Neural cell (in vitro differentiated cells): ENCODE measurements around the gene CYB5A. TPM values are rescaled to one million over a fixed set of nuclear protein-coding genes. Genes with fewer than 3 reads are reported as not detected.

ENCODE experiments used
- H2AFZ ChIP-seq: fragments of 200-600, 300-800 bp; sonication (generic), shearing (Covaris generic); 2 replicates; pipeline ENCODE4 v1.6.0; 2014; ENCODE audit warnings: low read depth, mild to moderate bottlenecking, antibody characterized with exemption, low read length, moderate library complexity
- H3F3A ChIP-seq: fragments of 200-600 bp; shearing (Covaris generic); 2 replicates; pipeline ENCODE4 v1.6.1; 2016; ENCODE audit warnings: mild to moderate bottlenecking, moderate library complexity, mixed read lengths, antibody characterized with exemption, low read length; ENCODE audit not compliant: insufficient read depth, poor library complexity, severe bottlenecking
- H3K27ac ChIP-seq: fragments of 200-600, 300-800 bp; sonication (generic), shearing (Covaris generic); 2 replicates; pipeline ENCODE4 v1.5.1; 2014; ENCODE audit warnings: mild to moderate bottlenecking, low read length, moderate library complexity
- H3K27me3 ChIP-seq: fragments of 300-800, 200-600 bp; sonication (generic), shearing (Covaris generic); 2 replicates; pipeline ENCODE4 v1.6.0; 2014; ENCODE audit warnings: mild to moderate bottlenecking, low read depth, low read length, moderate library complexity; ENCODE audit not compliant: insufficient read depth
- H3K36me3 ChIP-seq: fragments of 300-800, 200-600 bp; sonication (generic), shearing (Covaris generic); 2 replicates; pipeline ENCODE4 v1.5.1; 2014; ENCODE audit warnings: mild to moderate bottlenecking, antibody characterized with exemption, low read length, moderate library complexity; ENCODE audit not compliant: insufficient read depth
- H3K4me2 ChIP-seq: fragments of 300-800, 200-600 bp; sonication (generic), shearing (Covaris generic); 2 replicates; pipeline ENCODE4 v1.6.0; 2014; ENCODE audit warnings: mild to moderate bottlenecking, low read length
- H3K4me3 ChIP-seq: fragments of 300-800, 200-600 bp; sonication (generic), shearing (Covaris generic); 2 replicates; pipeline ENCODE4 v1.5.1; 2014; ENCODE audit warnings: mild to moderate bottlenecking, low read length, moderate library complexity
- H3K79me2 ChIP-seq: fragments of 200-600 bp; shearing (Covaris generic); replicated peaks from 2 replicates; pipeline ENCODE4 v1.6.0; 2014; ENCODE audit warnings: mild to moderate bottlenecking, low read length, moderate library complexity; ENCODE audit not compliant: insufficient read depth
- H3K9ac ChIP-seq: fragments of 300-800, 200-600 bp; sonication (generic), shearing (Covaris generic); 2 replicates; pipeline ENCODE4 v1.6.1; 2016; ENCODE audit warnings: mild to moderate bottlenecking, low read length, mixed read lengths
- H3K9me2 ChIP-seq: fragments of 200-600 bp; shearing (Covaris generic); 2 replicates; pipeline ENCODE4 v1.6.1; 2016; ENCODE audit warnings: mild to moderate bottlenecking, low read length, mixed read lengths; ENCODE audit not compliant: insufficient read depth
- H3K9me3 ChIP-seq: fragments of 200-600, 300-800 bp; sonication (generic), shearing (Covaris generic); 2 replicates; pipeline ENCODE4 v1.6.1; 2016; ENCODE audit warnings: mild to moderate bottlenecking, mixed run types, low read length, moderate library complexity, mixed read lengths
- H4K20me1 ChIP-seq: fragments of 200-600 bp; shearing (Covaris generic); 2 replicates; pipeline ENCODE4 v1.6.1; 2016; ENCODE audit warnings: mild to moderate bottlenecking, mixed run types; ENCODE audit not compliant: insufficient read depth
- CTCF ChIP-seq: fragments of 450-650 bp; IDR thresholded peaks from 2 replicates; pipeline ENCODE4 v1.5.1; 2014; ENCODE audit warnings: antibody characterized with exemption, mild to moderate bottlenecking, moderate library complexity; ENCODE audit not compliant: poor library complexity, severe bottlenecking
- EP300 ChIP-seq: fragments of 450-650 bp; conservative IDR thresholded peaks from 2 replicates; pipeline ENCODE4 v1.6.1; 2014; ENCODE audit warnings: antibody characterized with exemption, mild to moderate bottlenecking, moderate library complexity; ENCODE audit not compliant: poor library complexity, severe bottlenecking
- EZH2 ChIP-seq: fragments of 200-600, 300-800 bp; shearing (Covaris generic), sonication (generic); IDR thresholded peaks from 2 replicates; pipeline ENCODE4 v1.6.1; 2014; ENCODE audit warnings: antibody characterized with exemption, low read length, borderline replicate concordance, mild to moderate bottlenecking; ENCODE audit not compliant: insufficient read depth, poor library complexity, severe bottlenecking
- MXI1 ChIP-seq: fragments of 450-650 bp; conservative IDR thresholded peaks from 2 replicates; pipeline ENCODE4 v1.6.1; 2014; ENCODE audit warnings: antibody characterized with exemption, mild to moderate bottlenecking; ENCODE audit not compliant: poor library complexity, severe bottlenecking
- POLR2AphosphoS5 ChIP-seq: IDR thresholded peaks from 2 replicates; pipeline ENCODE4 v1.6.1; 2012
- RAD21 ChIP-seq: fragments of 450-650 bp; conservative IDR thresholded peaks from 2 replicates; pipeline ENCODE4 v1.6.1; 2014; ENCODE audit warnings: antibody characterized with exemption, mild to moderate bottlenecking, moderate library complexity
- SMC3 ChIP-seq: fragments of 450-650 bp; conservative IDR thresholded peaks from 2 replicates; pipeline ENCODE4 v1.6.1; 2014; ENCODE audit warnings: antibody characterized with exemption, mild to moderate bottlenecking, moderate library complexity; ENCODE audit not compliant: poor library complexity
- TAF1 ChIP-seq: IDR thresholded peaks from 2 replicates; pipeline ENCODE4 v1.6.1; 2012; ENCODE audit warnings: low read depth
- polyA plus RNA-seq: library from polyadenylated mRNA; depleted of rRNA; stranded (reverse); fragments of >200 nt; gene quantifications from 2 replicates; pipeline ENCODE4 v1.2.3, GENCODE V29; 2014
- TF ChIP-seq, protein P1 (sequence below): IDR thresholded peaks from 2 replicates; pipeline ENCODE4 v1.6.1; 2012; ENCODE audit warnings: borderline replicate concordance

CYB5A gene
- polyA plus RNA-seq, 1 donor from 2014 or later, result 35.4 TPM

GRCh38 chr18:74243127-74243526 lies 48.6 kb downstream of the CYB5A start:
- no peak overlapping the region for H2AFZ ChIP-seq
- TF ChIP-seq SMC3 (no peak), TAF1 (no peak), MXI1 (no peak), POLR2AphosphoS5 (no peak), RAD21 (no peak), EP300 (no peak), CTCF (no peak), EZH2 (no peak)
- TF ChIP-seq, protein P1, sequence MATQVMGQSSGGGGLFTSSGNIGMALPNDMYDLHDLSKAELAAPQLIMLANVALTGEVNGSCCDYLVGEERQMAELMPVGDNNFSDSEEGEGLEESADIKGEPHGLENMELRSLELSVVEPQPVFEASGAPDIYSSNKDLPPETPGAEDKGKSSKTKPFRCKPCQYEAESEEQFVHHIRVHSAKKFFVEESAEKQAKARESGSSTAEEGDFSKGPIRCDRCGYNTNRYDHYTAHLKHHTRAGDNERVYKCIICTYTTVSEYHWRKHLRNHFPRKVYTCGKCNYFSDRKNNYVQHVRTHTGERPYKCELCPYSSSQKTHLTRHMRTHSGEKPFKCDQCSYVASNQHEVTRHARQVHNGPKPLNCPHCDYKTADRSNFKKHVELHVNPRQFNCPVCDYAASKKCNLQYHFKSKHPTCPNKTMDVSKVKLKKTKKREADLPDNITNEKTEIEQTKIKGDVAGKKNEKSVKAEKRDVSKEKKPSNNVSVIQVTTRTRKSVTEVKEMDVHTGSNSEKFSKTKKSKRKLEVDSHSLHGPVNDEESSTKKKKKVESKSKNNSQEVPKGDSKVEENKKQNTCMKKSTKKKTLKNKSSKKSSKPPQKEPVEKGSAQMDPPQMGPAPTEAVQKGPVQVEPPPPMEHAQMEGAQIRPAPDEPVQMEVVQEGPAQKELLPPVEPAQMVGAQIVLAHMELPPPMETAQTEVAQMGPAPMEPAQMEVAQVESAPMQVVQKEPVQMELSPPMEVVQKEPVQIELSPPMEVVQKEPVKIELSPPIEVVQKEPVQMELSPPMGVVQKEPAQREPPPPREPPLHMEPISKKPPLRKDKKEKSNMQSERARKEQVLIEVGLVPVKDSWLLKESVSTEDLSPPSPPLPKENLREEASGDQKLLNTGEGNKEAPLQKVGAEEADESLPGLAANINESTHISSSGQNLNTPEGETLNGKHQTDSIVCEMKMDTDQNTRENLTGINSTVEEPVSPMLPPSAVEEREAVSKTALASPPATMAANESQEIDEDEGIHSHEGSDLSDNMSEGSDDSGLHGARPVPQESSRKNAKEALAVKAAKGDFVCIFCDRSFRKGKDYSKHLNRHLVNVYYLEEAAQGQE, result no peak
- no peak overlapping the region for H3K9ac ChIP-seq

GRCh38 chr18:74242438-74243096 lies 49.2 kb downstream of the CYB5A start:
- Histone ChIP-seq H3K36me3 (no peaks in the 10 kb centered on the region), H3K4me3 (no peak overlapping the region), H3K9me3 (no peaks in the 10 kb centered on the region), H3K27me3 (no peaks in the 10 kb centered on the region), H3K9me2 (no peaks in the 10 kb centered on the region), H3K4me2 (no peak overlapping the region), H3K79me2 (no peaks in the 10 kb centered on the region), H3K27ac (no peak overlapping the region), H3F3A (no peaks in the 10 kb centered on the region), H3K9ac (no peak overlapping the region), H4K20me1 (no peaks in the 10 kb centered on the region), H2AFZ (no peak overlapping the region)
- TF ChIP-seq MXI1, result no peak
- TF ChIP-seq EP300, result no peak
- no peak for TF ChIP-seq POLR2AphosphoS5
- TF ChIP-seq, protein P1, result no peak
- no peak for TF ChIP-seq TAF1
- no peak for TF ChIP-seq CTCF
- no peak for TF ChIP-seq RAD21
- no peak for TF ChIP-seq EZH2
- TF ChIP-seq SMC3, result no peak

More at GRCh38 chr18:74243127-74243526, 48.6 kb downstream of the CYB5A start:
- Histone ChIP-seq H3K79me2 (no peaks in the 10 kb centered on the region), H3K36me3 (no peaks in the 10 kb centered on the region), H3K4me2 (no peak overlapping the region), H4K20me1 (no peaks in the 10 kb centered on the region), H3K9me3 (no peaks in the 10 kb centered on the region), H3K4me3 (no peak overlapping the region), H3K27ac (no peak overlapping the region), H3K9me2 (no peaks in the 10 kb centered on the region), H3F3A (no peaks in the 10 kb centered on the region), H3K27me3 (no peaks in the 10 kb centered on the region)
